ENCODE measurements around the gene ACE.

ACE gene

DNA sequence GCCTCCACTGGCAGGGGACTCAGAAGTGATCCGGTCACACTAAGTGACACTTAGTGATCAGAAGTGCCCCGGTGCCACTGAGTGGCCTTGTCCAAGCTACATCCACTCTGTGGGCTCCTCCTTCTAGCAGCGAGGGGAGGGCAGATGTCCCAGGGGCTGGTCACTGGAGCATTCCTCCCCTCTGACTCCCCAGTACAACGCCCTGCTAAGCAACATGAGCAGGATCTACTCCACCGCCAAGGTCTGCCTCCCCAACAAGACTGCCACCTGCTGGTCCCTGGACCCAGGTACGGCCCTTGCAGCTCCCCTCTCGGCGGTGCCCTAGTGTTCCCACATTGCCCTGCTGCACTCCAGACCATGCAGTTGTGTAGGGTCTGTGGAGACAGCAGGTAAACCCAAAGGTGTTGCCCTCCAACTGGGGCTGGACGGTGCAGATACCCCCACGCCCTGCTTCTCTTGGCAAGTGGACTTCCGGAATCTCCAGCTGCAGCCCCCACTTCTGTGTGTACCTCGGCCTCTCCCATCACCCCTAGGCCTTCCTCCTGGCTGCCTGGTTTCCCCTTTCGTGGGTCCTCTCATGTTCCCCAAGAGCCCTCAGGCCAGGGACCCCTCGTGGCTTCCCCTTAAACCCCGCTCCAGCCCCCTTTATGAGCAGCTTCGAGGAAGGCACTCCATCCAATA, 2.1 kb downstream of the ACE start (continued):
- TF ChIP-seq ZNF10 (tag by site-specific recombination; IDR thresholded peaks at IDR 0.05) (no peak), ZBTB11 (tag by site-specific recombination; conservative IDR thresholded peaks at IDR 0.05; ENCODE audit: low read depth) (no peak), REST (tag by site-specific recombination; IDR thresholded peaks at IDR 0.05) (no peak), ZBTB6 (tag by site-specific recombination; IDR thresholded peaks at IDR 0.05) (no peak), KLF9 (tag by site-specific recombination; IDR thresholded peaks at IDR 0.05; ENCODE audit: low read depth) (no peak), ZNF302 (tag by site-specific recombination; IDR thresholded peaks at IDR 0.05; ENCODE audit: low read depth) (no peak), ZBTB20 (tag by site-specific recombination; IDR thresholded peaks at IDR 0.05) (no peak), BCL11A (tag by site-specific recombination; IDR thresholded peaks at IDR 0.05; ENCODE audit: low read depth) (peak; percentile 41; the same call in 1 of the 2 replicates), OVOL3 (tag by site-specific recombination; IDR thresholded peaks at IDR 0.05) (no peak), ZNF768 (tag by site-specific recombination; IDR thresholded peaks at IDR 0.05) (no peak), ZNF785 (tag by site-specific recombination; IDR thresholded peaks at IDR 0.05) (no peak), SALL2 (tag by site-specific recombination; IDR thresholded peaks at IDR 0.05; ENCODE audit: borderline replicate concordance) (no peak), ZNF37A (tag by site-specific recombination; IDR thresholded peaks at IDR 0.05) (no peak), ZNF843 (tag by site-specific recombination; IDR thresholded peaks at IDR 0.05) (no peak), ZNF239 (tag by site-specific recombination; IDR thresholded peaks at IDR 0.05) (no peak), ZNF221 (tag by site-specific recombination; IDR thresholded peaks at IDR 0.05; ENCODE audit: borderline replicate concordance) (no peak), ZNF48 (tag by site-specific recombination; IDR thresholded peaks at IDR 0.05) (no peak), KLF10 (tag by site-specific recombination; IDR thresholded peaks at IDR 0.05) (no peak), ZNF341 (tag by site-specific recombination; IDR thresholded peaks at IDR 0.05; ENCODE audit: low read depth) (0 out of 2 replicates have a peak, but pooled peaks have one; percentile 25), ZNF561 (tag by site-specific recombination; IDR thresholded peaks at IDR 0.05; ENCODE audit: borderline replicate concordance) (no peak), ZNF600 (tag by site-specific recombination; IDR thresholded peaks at IDR 0.05) (peak; percentile 78; the same call in 1 of the 2 replicates), ZNF473 (tag by site-specific recombination; IDR thresholded peaks at IDR 0.05) (no peak), KLF8 (tag by site-specific recombination; IDR thresholded peaks at IDR 0.05) (peak; percentile 59; the same call in 1 of the 2 replicates), ZNF549 (tag by site-specific recombination; IDR thresholded peaks at IDR 0.05) (no peak)
- TF ChIP-seq, protein P1, sequence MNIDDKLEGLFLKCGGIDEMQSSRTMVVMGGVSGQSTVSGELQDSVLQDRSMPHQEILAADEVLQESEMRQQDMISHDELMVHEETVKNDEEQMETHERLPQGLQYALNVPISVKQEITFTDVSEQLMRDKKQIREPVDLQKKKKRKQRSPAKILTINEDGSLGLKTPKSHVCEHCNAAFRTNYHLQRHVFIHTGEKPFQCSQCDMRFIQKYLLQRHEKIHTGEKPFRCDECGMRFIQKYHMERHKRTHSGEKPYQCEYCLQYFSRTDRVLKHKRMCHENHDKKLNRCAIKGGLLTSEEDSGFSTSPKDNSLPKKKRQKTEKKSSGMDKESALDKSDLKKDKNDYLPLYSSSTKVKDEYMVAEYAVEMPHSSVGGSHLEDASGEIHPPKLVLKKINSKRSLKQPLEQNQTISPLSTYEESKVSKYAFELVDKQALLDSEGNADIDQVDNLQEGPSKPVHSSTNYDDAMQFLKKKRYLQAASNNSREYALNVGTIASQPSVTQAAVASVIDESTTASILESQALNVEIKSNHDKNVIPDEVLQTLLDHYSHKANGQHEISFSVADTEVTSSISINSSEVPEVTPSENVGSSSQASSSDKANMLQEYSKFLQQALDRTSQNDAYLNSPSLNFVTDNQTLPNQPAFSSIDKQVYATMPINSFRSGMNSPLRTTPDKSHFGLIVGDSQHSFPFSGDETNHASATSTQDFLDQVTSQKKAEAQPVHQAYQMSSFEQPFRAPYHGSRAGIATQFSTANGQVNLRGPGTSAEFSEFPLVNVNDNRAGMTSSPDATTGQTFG (tag by site-specific recombination; IDR thresholded peaks at IDR 0.05; ENCODE audit: borderline replicate concordance), result no peak
- TF ChIP-seq, protein P2, sequence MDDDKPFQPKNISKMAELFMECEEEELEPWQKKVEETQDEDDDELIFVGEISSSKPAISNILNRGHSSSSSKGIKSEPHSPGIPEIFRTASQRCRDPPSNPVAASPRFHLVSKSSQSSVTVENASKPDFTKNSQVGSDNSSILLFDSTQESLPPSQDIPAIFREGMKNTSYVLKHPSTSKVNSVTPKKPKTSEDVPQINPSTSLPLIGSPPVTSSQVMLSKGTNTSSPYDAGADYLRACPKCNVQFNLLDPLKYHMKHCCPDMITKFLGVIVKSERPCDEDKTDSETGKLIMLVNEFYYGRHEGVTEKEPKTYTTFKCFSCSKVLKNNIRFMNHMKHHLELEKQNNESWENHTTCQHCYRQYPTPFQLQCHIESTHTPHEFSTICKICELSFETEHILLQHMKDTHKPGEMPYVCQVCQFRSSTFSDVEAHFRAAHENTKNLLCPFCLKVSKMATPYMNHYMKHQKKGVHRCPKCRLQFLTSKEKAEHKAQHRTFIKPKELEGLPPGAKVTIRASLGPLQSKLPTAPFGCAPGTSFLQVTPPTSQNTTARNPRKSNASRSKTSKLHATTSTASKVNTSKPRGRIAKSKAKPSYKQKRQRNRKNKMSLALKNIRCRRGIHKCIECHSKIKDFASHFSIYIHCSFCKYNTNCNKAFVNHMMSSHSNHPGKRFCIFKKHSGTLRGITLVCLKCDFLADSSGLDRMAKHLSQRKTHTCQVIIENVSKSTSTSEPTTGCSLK (tag by site-specific recombination; IDR thresholded peaks at IDR 0.05), result no peak

All from HEK293 (cell line).